Hepatocyte (in vitro differentiated cells): ENCODE data around the gene BCAS1. TPM values are rescaled to one million over a fixed set of nuclear protein-coding genes. Genes with fewer than 3 reads are reported as not detected.
"Not testable (repeated sequence)": the region's sequence is repeated elsewhere in the genome, so short reads cannot be mapped to it uniquely, and the experiment has no call there.

Source experiments
- DNase-seq: peaks from one replicate; pipeline ENCODE4 v3.0.0-alpha.2; 2016; ENCODE audit warnings: low spot score
- H2AFZ ChIP-seq: fragments of 200-600 bp; sonication (generic); 2 replicates; pipeline ENCODE4 v1.6.0; 2016; ENCODE audit warnings: antibody characterized with exemption, mild to moderate bottlenecking
- H3K27ac ChIP-seq: fragments of 200-600 bp; sonication (generic); 2 replicates; pipeline ENCODE4 v1.5.1; 2016; ENCODE audit warnings: mild to moderate bottlenecking
- H3K27me3 ChIP-seq: fragments of 200-600 bp; sonication (generic); 2 replicates; pipeline ENCODE4 v1.6.1; 2016
- H3K36me3 ChIP-seq: fragments of 200-600 bp; sonication (generic); replicated peaks from 2 replicates; pipeline ENCODE4 v1.5.1; 2016; ENCODE audit warnings: low read depth; ENCODE audit not compliant: insufficient read depth
- H3K4me1 ChIP-seq: fragments of 200-600 bp; sonication (generic); 2 replicates; pipeline ENCODE4 v1.5.1; 2016; ENCODE audit warnings: mild to moderate bottlenecking, moderate library complexity; ENCODE audit not compliant: insufficient read depth
- H3K4me2 ChIP-seq: fragments of 200-600 bp; sonication (generic); 2 replicates; pipeline ENCODE4 v1.6.0; 2016
- H3K4me3 ChIP-seq: fragments of 200-600 bp; sonication (generic); 2 replicates; pipeline ENCODE4 v1.5.1; 2016; ENCODE audit warnings: mild to moderate bottlenecking
- H3K79me2 ChIP-seq: fragments of 200-600 bp; sonication (generic); 2 replicates; pipeline ENCODE4 v1.6.0; 2017; ENCODE audit warnings: mild to moderate bottlenecking
- H3K9me2 ChIP-seq: fragments of 200-600 bp; sonication (generic); replicated peaks from 2 replicates; pipeline ENCODE4 v1.6.0; 2017; ENCODE audit warnings: mild to moderate bottlenecking; ENCODE audit not compliant: insufficient read depth
- H3K9me3 ChIP-seq: fragments of 200-600 bp; sonication (generic); 2 replicates; pipeline ENCODE4 v1.5.1; 2016; ENCODE audit warnings: low read depth, mild to moderate bottlenecking
- H4K20me1 ChIP-seq: fragments of 200-600 bp; sonication (generic); 2 replicates; pipeline ENCODE4 v1.6.0; 2016; ENCODE audit warnings: mild to moderate bottlenecking; ENCODE audit not compliant: insufficient read depth, poor library complexity, severe bottlenecking
- EZH2 ChIP-seq: fragments of 200-600 bp; sonication (generic); IDR thresholded peaks from 2 replicates; pipeline ENCODE4 v1.6.1; 2016; ENCODE audit warnings: antibody characterized with exemption, mild to moderate bottlenecking, borderline replicate concordance
- EZH2phosphoT487 ChIP-seq: fragments of 200-600 bp; sonication (generic); IDR thresholded peaks from one replicate; pipeline ENCODE4 v1.6.1; 2018; ENCODE audit warnings: antibody characterized with exemption, mild to moderate bottlenecking, low read depth, moderate library complexity; ENCODE audit not compliant: unreplicated experiment, severe bottlenecking
- WGBS: methylation state at CpG from one replicate; pipeline ENCODE4 v1.1.6; 2016; ENCODE audit warnings: low lambda C conversion rate; ENCODE audit errors: missing lambda C conversion rate; 5-methylcytosine and 5-hydroxymethylcytosine counted together
- polyA plus RNA-seq: library from polyadenylated mRNA; unstranded; fragments of >200 nt; fragmentation: Nextera tagmentation; extraction: Ambion mirVana; gene quantifications from 2 replicates; pipeline ENCODE4 v1.2.1, GENCODE V29; 2016
- total RNA-seq: library from RNA; depleted of rRNA; stranded (reverse); fragments of >200 nt; gene quantifications from 2 replicates; pipeline ENCODE4 v1.2.3, GENCODE V29; 2014
- TF ChIP-seq, protein P1 (sequence below): fragments of 200-600 bp; sonication (generic); IDR thresholded peaks from 2 replicates; pipeline ENCODE4 v1.5.1; 2016; ENCODE audit warnings: antibody characterized with exemption, mild to moderate bottlenecking; ENCODE audit not compliant: poor library complexity

The BCAS1 gene
- total and polyA plus RNA-seq, 2 experiments from 2014 or later: 4.9 to 9.8 TPM

DNA sequence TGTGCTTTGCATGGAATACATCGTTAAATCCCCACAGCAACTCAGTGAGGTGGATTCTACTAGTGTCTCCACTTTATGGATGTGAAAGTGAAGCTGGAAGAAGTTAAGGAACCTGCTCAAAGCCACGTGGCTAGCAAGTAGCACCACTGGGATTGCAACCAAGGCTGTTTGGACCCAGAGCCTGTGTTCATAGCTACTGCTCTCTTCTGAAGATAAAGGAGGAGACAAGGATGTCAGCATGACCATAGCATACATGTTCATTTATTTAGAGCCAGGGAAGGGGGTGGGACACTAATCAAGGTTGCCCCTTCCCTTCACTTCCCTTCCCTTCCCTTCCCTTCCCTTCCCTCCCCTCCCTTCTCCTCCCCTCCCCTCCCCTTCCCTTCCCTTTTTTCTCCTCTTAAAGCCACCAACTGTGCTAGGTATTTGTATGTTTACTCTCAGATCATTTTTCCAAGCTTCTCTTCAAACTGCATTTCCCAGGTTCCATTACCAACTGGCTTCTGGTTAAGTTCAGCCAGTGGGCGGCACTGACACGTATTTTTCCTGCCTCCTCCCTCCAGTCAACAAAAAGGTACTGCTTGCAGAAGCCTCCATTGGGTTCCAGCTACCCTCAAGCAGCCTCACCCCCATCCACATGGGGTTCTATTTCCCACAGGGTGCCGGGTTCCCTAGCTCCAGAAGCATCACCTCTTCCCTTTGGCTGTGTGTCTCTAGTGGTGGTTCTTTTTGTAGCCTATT, 134.9 kb downstream of the BCAS1 start:
- no peaks in the 10 kb centered on the region for H3K27me3 ChIP-seq
- no peak for DNase-seq
- no peak overlapping the region for H3K4me3 ChIP-seq
- peaks cover 20% of the 10 kb centered on the region for H3K4me1 ChIP-seq
- peak overlapping the region; percentile 46 for H3K27ac ChIP-seq
- no peaks in the 10 kb centered on the region for H3K36me3 ChIP-seq
- no peaks in the 10 kb centered on the region for H3K9me3 ChIP-seq
- H2AFZ ChIP-seq: peak overlapping the region; percentile 28
- no peak overlapping the region for H3K4me2 ChIP-seq
- H4K20me1 ChIP-seq: no peaks in the 10 kb centered on the region
- TF ChIP-seq EZH2phosphoT487 (no peak), EZH2 (no peak)
- TF ChIP-seq, protein P1, sequence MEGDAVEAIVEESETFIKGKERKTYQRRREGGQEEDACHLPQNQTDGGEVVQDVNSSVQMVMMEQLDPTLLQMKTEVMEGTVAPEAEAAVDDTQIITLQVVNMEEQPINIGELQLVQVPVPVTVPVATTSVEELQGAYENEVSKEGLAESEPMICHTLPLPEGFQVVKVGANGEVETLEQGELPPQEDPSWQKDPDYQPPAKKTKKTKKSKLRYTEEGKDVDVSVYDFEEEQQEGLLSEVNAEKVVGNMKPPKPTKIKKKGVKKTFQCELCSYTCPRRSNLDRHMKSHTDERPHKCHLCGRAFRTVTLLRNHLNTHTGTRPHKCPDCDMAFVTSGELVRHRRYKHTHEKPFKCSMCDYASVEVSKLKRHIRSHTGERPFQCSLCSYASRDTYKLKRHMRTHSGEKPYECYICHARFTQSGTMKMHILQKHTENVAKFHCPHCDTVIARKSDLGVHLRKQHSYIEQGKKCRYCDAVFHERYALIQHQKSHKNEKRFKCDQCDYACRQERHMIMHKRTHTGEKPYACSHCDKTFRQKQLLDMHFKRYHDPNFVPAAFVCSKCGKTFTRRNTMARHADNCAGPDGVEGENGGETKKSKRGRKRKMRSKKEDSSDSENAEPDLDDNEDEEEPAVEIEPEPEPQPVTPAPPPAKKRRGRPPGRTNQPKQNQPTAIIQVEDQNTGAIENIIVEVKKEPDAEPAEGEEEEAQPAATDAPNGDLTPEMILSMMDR: no peak
- H3K79me2 ChIP-seq: no peaks in the 10 kb centered on the region
- 73% methylated on average over 5 of the region's 5 CpGs for WGBS
- H3K9me2 ChIP-seq: no peaks in the 10 kb centered on the region

DNA sequence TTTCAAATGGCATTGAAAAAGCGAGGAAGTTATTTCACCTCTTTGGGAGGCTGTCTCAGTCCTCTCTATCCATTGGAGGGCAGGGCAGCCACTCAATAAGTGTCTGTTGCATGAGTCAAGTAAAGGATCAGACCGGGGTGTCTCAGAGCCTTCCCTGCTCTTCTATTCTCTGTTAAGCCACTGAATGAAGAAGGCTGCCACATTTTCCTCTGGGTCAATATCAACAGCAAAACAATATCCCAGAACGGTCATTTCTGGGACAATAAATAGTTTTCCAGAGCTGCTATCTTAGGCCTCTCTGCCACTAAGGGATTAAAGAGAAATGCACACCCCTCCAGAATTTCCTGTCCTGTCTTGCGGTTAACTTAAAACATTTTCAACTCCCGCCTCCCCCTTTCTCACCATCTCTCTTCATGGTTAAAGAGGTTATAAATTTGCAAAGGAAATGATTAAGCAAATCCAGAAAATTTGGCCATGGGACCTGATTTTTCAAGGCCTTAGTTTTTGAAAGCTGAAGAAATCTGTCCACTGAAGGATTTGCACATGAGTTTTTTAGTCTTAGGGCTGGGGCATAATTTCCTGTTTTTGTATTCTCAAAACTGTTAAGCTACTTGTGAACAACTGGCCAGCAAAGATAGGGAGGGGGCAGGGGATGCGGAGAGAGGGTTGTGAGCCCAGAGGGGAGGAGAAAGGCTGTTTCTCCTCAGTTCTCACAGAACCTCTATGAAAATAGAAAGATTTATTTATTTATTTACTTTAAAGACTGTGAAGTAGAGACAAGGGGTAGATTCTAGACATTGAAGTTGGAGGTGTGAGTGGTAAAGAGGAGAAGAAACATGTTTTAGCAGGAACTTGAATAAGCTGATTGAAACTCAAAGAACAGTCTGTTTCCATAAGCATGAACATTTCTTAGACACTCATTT, 135.7 kb downstream of the BCAS1 start:
- no peaks in the 10 kb centered on the region for H3K36me3 ChIP-seq
- DNase-seq: no peak
- 55% methylated on average over 6 of the region's 6 CpGs for WGBS
- H3K4me3 ChIP-seq: no peak overlapping the region
- TF ChIP-seq, protein P1: no peak
- TF ChIP-seq EZH2 (no peak), EZH2phosphoT487 (no peak)
- H3K9me3 ChIP-seq: no peaks in the 10 kb centered on the region
- H3K4me2 ChIP-seq: no peak overlapping the region
- peak overlapping the region; percentile 28 for H2AFZ ChIP-seq
- H3K27me3 ChIP-seq: no peaks in the 10 kb centered on the region
- H3K79me2 ChIP-seq: no peaks in the 10 kb centered on the region
- no peaks in the 10 kb centered on the region for H3K9me2 ChIP-seq
- H3K4me1 ChIP-seq: peaks cover 14% of the 10 kb centered on the region
- no peaks in the 10 kb centered on the region for H4K20me1 ChIP-seq
- peak overlapping the region; percentile 46 for H3K27ac ChIP-seq

DNA sequence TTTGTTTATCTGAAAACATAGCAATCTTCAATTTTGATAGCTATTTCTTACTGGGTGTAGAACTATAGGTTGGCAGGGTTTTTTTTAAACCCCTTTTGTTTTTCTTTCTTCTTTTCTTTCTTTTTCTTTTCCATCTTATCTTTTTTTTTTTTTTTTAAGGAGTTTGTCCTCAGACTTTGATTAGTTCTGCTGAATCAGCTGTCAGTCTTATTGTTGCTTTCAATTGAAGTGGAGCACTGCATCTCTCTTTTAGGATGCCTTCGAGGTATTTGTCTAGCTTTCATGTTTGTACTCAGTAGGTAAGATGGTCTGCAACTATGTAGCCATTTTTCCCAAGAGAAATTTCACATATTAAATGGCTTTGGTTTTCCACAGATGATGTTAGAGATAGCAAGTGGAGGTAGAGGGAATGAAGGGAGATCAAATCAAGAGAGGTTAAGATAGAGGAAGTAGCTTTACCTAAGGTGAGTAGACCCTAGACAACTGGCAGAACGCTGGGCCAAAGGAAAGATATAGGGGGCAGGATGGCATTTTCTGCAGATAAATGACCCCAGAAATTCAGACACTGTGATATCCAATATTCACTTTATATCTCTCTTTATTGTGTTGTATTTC, 137.1 kb downstream of the BCAS1 start:
- Histone ChIP-seq H3K4me3 (no peak overlapping the region), H3K79me2 (no peaks in the 10 kb centered on the region), H4K20me1 (no peaks in the 10 kb centered on the region), H3K4me2 (no peak overlapping the region), H3K27me3 (no peaks in the 10 kb centered on the region), H3K4me1 (peaks cover 8% of the 10 kb centered on the region), H3K9me3 (no peaks in the 10 kb centered on the region), H2AFZ (no peak overlapping the region), H3K27ac (no peak overlapping the region), H3K9me2 (no peaks in the 10 kb centered on the region), H3K36me3 (no peaks in the 10 kb centered on the region)
- no peak for DNase-seq
- no peak for TF ChIP-seq EZH2phosphoT487
- TF ChIP-seq, protein P1: no peak
- 76% methylated on average over 2 of the region's 2 CpGs for WGBS

DNA sequence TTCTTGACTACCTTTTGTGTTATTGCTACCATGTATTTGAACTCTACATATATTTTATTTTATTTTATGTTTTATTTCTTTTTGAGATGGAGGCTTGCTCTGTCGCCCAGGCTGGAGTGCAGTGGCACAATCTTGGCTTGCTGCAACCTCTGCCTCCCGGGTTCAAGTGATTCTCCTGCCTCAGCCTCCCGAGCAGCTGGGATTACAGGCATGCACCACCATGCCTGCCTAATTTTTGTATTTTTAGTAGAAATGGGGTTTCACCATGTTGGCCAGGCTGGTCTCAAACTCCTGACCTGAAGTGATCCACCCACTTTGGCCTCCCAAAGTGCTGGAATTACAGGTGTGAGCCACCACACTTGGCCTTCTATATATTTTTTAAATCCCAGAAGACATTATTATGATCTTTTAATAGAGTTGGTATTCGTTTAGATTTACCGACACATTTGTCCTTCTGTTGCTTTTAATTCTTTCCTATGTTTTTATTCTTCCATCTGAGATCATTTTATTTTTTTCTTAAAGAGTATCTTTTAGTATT, 137.7 kb downstream of the BCAS1 start:
- not testable (repeated sequence) for H3K4me2 ChIP-seq, DNase-seq, H3K4me3 ChIP-seq, H4K20me1 ChIP-seq, H3K9me2 ChIP-seq, H2AFZ ChIP-seq, H3K9me3 ChIP-seq, H3K36me3 ChIP-seq, H3K79me2 ChIP-seq, H3K4me1 ChIP-seq, H3K27me3 ChIP-seq, H3K27ac ChIP-seq
- WGBS: 96% methylated on average over 5 of the region's 5 CpGs
